ENCODE measurements around the gene PLCZ1.

The PLCZ1 gene

GRCh38 chr12:18634382-18634781 lies 103.4 kb downstream of the PLCZ1 start:
- no peak for DNase-seq
- Histone ChIP-seq H3K9me3 (ENCODE audit: severe bottlenecking) (no peaks in the 10 kb centered on the region), H3K27ac (no peak overlapping the region), H3K27me3 (ENCODE audit: insufficient read depth, low read depth, severe bottlenecking) (no peaks in the 10 kb centered on the region), H3K4me3 (ENCODE audit: low read depth, low read length) (no peak overlapping the region), H3K36me3 (no peaks in the 10 kb centered on the region)
- TF ChIP-seq CTCF (IDR thresholded peaks at IDR 0.05; ENCODE audit: low read depth, low read length): no peak
